Neural progenitor cell (in vitro differentiated cells): ENCODE measurements around the gene FMNL2.

Experiments
- CTCF ChIP-seq: fragments of 200-600 bp; sonication (generic); IDR thresholded peaks from 2 replicates; pipeline ENCODE4 v1.5.1; 2017; ENCODE audit warnings: antibody characterized with exemption, mild to moderate bottlenecking
- EZH2phosphoT487 ChIP-seq: fragments of 200-600 bp; sonication (generic); IDR thresholded peaks from 2 replicates; pipeline ENCODE4 v1.6.1; 2017; ENCODE audit warnings: antibody characterized with exemption

GRCh38 chr2:152696476-152696875, 361.5 kb downstream of the FMNL2 start:
- no peak for TF ChIP-seq CTCF
- TF ChIP-seq EZH2phosphoT487, result no peak
